Natural killer cell (primary cell): Measurements from ENCODE around the gene MAP2K5. TPM values are rescaled to one million over a fixed set of nuclear protein-coding genes. Genes with fewer than 3 reads are reported as not detected.

ENCODE experiments used
- ATAC-seq, 3 donors: fragments of 150-1000 bp in 2 of 3; fragments of 200-7000 bp in 1 of 3; cut with Tn5 transposase; 1 replicate in 1 of 3; 2 replicates in 2 of 3; pipeline ENCODE4 v1.10.0; 2021; ENCODE audit warnings: mild to moderate bottlenecking in 2 of 3, moderate library complexity in 2 of 3
- DNase-seq, 2 donors: peaks; one replicate each; pipeline versions ENCODE4 v3.0.0 to v3.0.0-alpha.2; 2013 to 2021; ENCODE audit warnings: mixed read lengths in 1 of 2
- H3K27ac ChIP-seq: one replicate; pipeline ENCODE4 v1.5.1; 2013; ENCODE audit warnings: mild to moderate bottlenecking, low read length
- H3K27me3 ChIP-seq: one replicate; pipeline ENCODE4 v1.6.1; 2013; ENCODE audit warnings: low read length; ENCODE audit not compliant: control insufficient read depth, insufficient read depth
- H3K36me3 ChIP-seq: one replicate; pipeline ENCODE4 v1.6.1; 2013; ENCODE audit warnings: low read length; ENCODE audit not compliant: control insufficient read depth, insufficient read depth
- H3K4me1 ChIP-seq: one replicate; pipeline ENCODE4 v1.6.1; 2013; ENCODE audit warnings: low read length; ENCODE audit not compliant: control insufficient read depth, insufficient read depth
- H3K4me3 ChIP-seq: one replicate; pipeline ENCODE4 v1.5.1; 2013; ENCODE audit warnings: low read length
- H3K9me3 ChIP-seq: one replicate; pipeline ENCODE4 v1.6.1; 2013; ENCODE audit warnings: low read length; ENCODE audit not compliant: control insufficient read depth, insufficient read depth
- H3K27ac Mint-ChIP-seq, 2 donors: one replicate each; pipeline ENCODE4 v1.8.0; 2022; ENCODE audit warnings: mild to moderate bottlenecking in 2 of 2, mixed read lengths in 2 of 2, moderate library complexity in 1 of 2
- H3K27me3 Mint-ChIP-seq, 2 donors: one replicate each; pipeline ENCODE4 v1.8.0; 2022; ENCODE audit warnings: low read depth in 2 of 2, mixed read lengths in 2 of 2
- H3K36me3 Mint-ChIP-seq: one replicate; pipeline ENCODE4 v1.8.0; 2022; ENCODE audit warnings: mixed read lengths
- H3K4me1 Mint-ChIP-seq, 2 donors: one replicate each; pipeline ENCODE4 v1.8.0; 2022; ENCODE audit warnings: mixed read lengths in 2 of 2
- H3K4me3 Mint-ChIP-seq: one replicate; pipeline ENCODE4 v1.8.0; 2022; ENCODE audit warnings: mild to moderate bottlenecking, moderate library complexity, mixed read lengths
- H3K9me3 Mint-ChIP-seq, 2 donors: one replicate each; pipeline ENCODE4 v1.8.0; 2022; ENCODE audit warnings: mixed read lengths in 2 of 2
- WGBS: methylation state at CpG from one replicate; pipeline ENCODE4 v1.1.7; 2013; ENCODE audit warnings: missing lambda C conversion rate; ENCODE audit not compliant: insufficient coverage; 5-methylcytosine and 5-hydroxymethylcytosine counted together
- intact Hi-C: fragments of 100-400 bp; cut with micrococcal nuclease; formaldehyde crosslinking; loops from one replicate; pipeline ENCODE4 v1.14.2; 2022
- total RNA-seq, 4 donors: library from RNA; stranded (reverse); fragments of 120-200 nt in 1 of 4; gene quantifications; one replicate each; pipeline versions ENCODE4 v1.2.3 to v1.2.4, GENCODE V29; 2013 to 2022
- TF ChIP-seq, protein P1 (sequence below): fragments of 200-600 bp; IDR thresholded peaks from one replicate; pipeline ENCODE4 v1.8.0; 2022; ENCODE audit warnings: antibody characterized with exemption

MAP2K5 gene
- total RNA-seq, 3 donors from 2014 or later (not counting 1 experiment from before 2014, with no cell fraction given): 25.6 to 32.6 (median 29.2) TPM

DNA sequence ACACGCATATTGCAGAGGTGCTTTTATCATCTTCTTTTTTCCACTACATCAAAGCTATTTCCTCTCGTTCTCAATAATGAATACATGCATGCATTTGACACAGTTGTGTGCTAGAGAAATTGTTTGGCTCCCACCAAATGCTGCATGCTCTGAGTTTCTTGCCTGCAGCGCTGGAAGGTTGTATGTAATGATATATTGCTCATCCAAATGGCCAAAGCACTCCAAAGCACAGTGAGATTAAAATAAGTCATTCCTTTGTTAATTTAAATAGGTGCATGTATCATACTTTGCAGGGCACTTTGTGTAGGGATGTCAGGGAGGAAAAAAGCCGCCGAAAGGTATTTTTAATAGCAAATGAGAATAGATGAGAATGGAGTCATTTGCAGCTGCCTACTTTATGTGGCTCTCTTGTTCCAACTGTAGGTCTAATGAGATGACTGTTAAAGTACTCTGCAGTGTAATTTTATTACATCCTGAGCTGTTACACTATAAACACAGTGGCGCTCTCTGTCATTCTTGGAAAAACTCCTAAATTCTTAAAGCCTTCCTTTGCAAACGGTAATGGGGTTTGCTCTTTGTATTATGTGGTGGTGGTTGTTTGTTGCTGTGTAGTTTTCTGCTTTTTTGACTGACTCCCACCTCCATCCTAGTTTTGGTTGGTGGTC lies 225.9 kb downstream of the MAP2K5 start:
- WGBS: 97% methylated on average over 5 of the region's 7 CpGs
- no peaks in the 10 kb centered on the region for H3K27me3 ChIP-seq
- H3K36me3 Mint-ChIP-seq: no peaks in the 10 kb centered on the region
- H3K9me3 Mint-ChIP-seq: no peaks in the 10 kb centered on the region
- no peak overlapping the region for H3K4me3 ChIP-seq
- no peaks in the 10 kb centered on the region for H3K4me1 Mint-ChIP-seq
- TF ChIP-seq, protein P1, sequence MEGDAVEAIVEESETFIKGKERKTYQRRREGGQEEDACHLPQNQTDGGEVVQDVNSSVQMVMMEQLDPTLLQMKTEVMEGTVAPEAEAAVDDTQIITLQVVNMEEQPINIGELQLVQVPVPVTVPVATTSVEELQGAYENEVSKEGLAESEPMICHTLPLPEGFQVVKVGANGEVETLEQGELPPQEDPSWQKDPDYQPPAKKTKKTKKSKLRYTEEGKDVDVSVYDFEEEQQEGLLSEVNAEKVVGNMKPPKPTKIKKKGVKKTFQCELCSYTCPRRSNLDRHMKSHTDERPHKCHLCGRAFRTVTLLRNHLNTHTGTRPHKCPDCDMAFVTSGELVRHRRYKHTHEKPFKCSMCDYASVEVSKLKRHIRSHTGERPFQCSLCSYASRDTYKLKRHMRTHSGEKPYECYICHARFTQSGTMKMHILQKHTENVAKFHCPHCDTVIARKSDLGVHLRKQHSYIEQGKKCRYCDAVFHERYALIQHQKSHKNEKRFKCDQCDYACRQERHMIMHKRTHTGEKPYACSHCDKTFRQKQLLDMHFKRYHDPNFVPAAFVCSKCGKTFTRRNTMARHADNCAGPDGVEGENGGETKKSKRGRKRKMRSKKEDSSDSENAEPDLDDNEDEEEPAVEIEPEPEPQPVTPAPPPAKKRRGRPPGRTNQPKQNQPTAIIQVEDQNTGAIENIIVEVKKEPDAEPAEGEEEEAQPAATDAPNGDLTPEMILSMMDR: no peak
- ATAC-seq (no peak), DNase-seq (no peak)
- no peak overlapping the region for H3K27ac Mint-ChIP-seq
- peaks cover 3% of the 10 kb centered on the region for H3K36me3 ChIP-seq
- intact Hi-C loops: no loop called here
- H3K4me1 ChIP-seq: no peaks in the 10 kb centered on the region
- no peaks in the 10 kb centered on the region for H3K9me3 ChIP-seq
- H3K27ac ChIP-seq: no peak overlapping the region
- no peak overlapping the region for H3K4me3 Mint-ChIP-seq
- H3K27me3 Mint-ChIP-seq: no peaks in the 10 kb centered on the region

DNA sequence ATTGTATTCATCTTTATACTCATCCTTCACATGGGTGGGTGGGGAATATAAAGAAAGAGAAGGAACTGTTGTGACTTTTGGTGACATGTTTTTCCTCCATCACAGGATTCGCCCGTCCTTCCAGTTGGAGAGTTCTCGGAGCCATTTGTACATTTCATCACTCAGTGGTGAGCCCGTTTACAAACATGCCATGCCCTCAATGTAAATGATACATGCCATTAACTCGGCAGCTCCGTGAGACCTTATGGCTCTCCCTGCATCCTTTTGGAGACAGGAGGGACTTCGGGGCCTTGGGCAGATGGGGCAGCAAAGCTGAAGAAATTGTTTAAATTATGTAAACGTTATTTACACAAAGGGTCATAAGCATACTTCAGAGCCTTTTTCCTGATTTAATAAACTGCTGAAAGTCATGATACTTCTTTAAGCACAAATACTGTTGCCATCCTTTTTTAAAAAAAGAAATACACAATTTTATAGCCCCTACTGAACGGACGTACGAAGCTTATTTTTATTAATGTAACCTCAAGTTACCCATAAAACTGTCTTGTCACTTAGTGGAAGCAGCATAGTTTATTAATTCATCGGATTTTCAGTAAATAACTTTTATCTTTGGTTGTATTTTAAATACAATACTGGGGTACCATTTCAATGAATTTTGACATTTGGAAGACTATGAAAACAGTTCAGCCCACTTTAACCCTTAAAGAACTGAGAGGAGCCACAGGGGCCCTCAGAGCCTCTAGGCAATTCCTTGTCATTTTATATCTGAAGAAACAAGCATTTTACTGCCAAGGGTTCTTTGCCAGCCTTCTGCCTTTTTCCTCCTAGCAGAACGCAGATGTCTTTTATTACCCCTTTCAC lies 227.2 kb downstream of the MAP2K5 start:
- Histone ChIP-seq H3K9me3 (no peaks in the 10 kb centered on the region), H3K36me3 (peaks cover 3% of the 10 kb centered on the region), H3K27ac (no peak overlapping the region), H3K4me1 (no peaks in the 10 kb centered on the region), H3K27me3 (no peaks in the 10 kb centered on the region), H3K4me3 (no peak overlapping the region)
- Mint-ChIP-seq H3K27ac (no peak overlapping the region), H3K9me3 (no peaks in the 10 kb centered on the region), H3K4me3 (no peak overlapping the region), H3K4me1 (no peaks in the 10 kb centered on the region), H3K36me3 (no peaks in the 10 kb centered on the region), H3K27me3 (no peaks in the 10 kb centered on the region)
- ATAC-seq (no peak), DNase-seq (no peak)
- TF ChIP-seq, protein P1: no peak
- intact Hi-C loops: no loop called here
- WGBS: 95% methylated on average over 9 of the region's 13 CpGs

DNA sequence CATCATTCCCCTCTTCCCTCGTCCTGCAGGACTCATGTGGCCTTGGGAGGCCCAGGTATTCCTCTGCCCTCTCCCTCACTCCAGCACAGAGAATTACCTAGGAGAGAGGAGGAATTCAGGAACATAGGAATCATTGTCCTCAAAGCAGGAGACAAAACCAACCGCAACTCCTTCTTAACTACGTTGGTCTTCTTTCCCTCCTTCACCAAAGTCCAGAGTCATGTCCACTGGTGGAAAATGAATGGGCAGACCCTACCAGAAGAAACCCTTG lies 227.8 kb downstream of the MAP2K5 start:
- 79% methylated on average over 3 of the region's 3 CpGs for WGBS
- no peak overlapping the region for H3K27ac ChIP-seq
- peaks cover 3% of the 10 kb centered on the region for H3K36me3 ChIP-seq
- no peak overlapping the region for H3K4me3 Mint-ChIP-seq
- H3K27ac Mint-ChIP-seq: no peak overlapping the region
- intact Hi-C loops: no loop called here
- DNase-seq: no peak
- no peaks in the 10 kb centered on the region for H3K4me1 ChIP-seq
- no peak overlapping the region for H3K4me3 ChIP-seq
- no peaks in the 10 kb centered on the region for H3K9me3 Mint-ChIP-seq
- no peaks in the 10 kb centered on the region for H3K4me1 Mint-ChIP-seq
- H3K9me3 ChIP-seq: no peaks in the 10 kb centered on the region
- TF ChIP-seq, protein P1: no peak
- H3K36me3 Mint-ChIP-seq: no peaks in the 10 kb centered on the region
- H3K27me3 ChIP-seq: no peaks in the 10 kb centered on the region
- no peak for ATAC-seq
- no peaks in the 10 kb centered on the region for H3K27me3 Mint-ChIP-seq
